ENCODE measurements around the gene OR1E2. TPM values are rescaled to one million over a fixed set of nuclear protein-coding genes. Genes with fewer than 3 reads are reported as not detected.

OR1E2 gene
- total RNA-seq, 1 experiment from 2014 or later = not detected

- POLR2A ChIA-PET (ENCODE audit: unreplicated experiment) = no interaction called here
- H3K27me3 ChIP-seq (ENCODE audit: insufficient read depth, low read depth) = peaks cover 99% of the 10 kb centered on the region
- no peaks in the 10 kb centered on the region for H3K79me2 ChIP-seq (ENCODE audit: low read depth)
- BruUV-seq (replicated peaks) = no TSS peak
- H3K27ac ChIP-seq = no peak within 1 kb of the TSS
- H3K36me3 ChIP-seq (ENCODE audit: low read depth) = no peaks in the 10 kb centered on the region
- no peaks in the 10 kb centered on the region for H3K4me1 ChIP-seq (replicated peaks; ENCODE audit: insufficient read depth)
- no peaks in the 10 kb centered on the region for H3F3A ChIP-seq (ENCODE audit: insufficient read depth, low read depth)
- no peak within 1 kb of the TSS for H3K4me3 ChIP-seq
- no peaks in the 10 kb centered on the region for H4K20me1 ChIP-seq (ENCODE audit: insufficient read depth)
- CTCF ChIA-PET = no interaction called here
- intact Hi-C loops (cut with micrococcal nuclease; ENCODE audit: unreplicated experiment) = no loop called here
- TF ChIP-seq EZH2 (IDR thresholded peaks at IDR 0.05; ENCODE audit: low read depth) (no peak), CTCF (conservative IDR thresholded peaks at IDR 0.05) (no peak)
- H3K4me2 ChIP-seq = peak within 1 kb of the TSS; percentile 41
- no peaks in the 10 kb centered on the region for H3K9me2 ChIP-seq (ENCODE audit: insufficient read depth)
- no peak within 1 kb of the TSS for H2AFZ ChIP-seq
- no peaks in the 10 kb centered on the region for H3K9me3 ChIP-seq (ENCODE audit: insufficient read depth, low read depth)
- DNase-seq = no peak
Observed at GRCh38 chr17:3475812-3476610, 42.4 kb upstream of the OR1E2 start, which contains the start of gene ASPA. Gene ASPA, plus strand, starts transcription at chr17:3475997. Its CDS starts 163 bp downstream, at chr17:3476160.

- Histone ChIP-seq H3K4me2 (no peak overlapping the region), H3F3A (ENCODE audit: insufficient read depth, low read depth) (no peaks in the 10 kb centered on the region), H3K9me3 (ENCODE audit: insufficient read depth, low read depth) (no peaks in the 10 kb centered on the region), H3K27ac (no peak overlapping the region), H2AFZ (no peak overlapping the region), H4K20me1 (ENCODE audit: insufficient read depth) (no peaks in the 10 kb centered on the region), H3K79me2 (ENCODE audit: low read depth) (no peaks in the 10 kb centered on the region), H3K4me1 (replicated peaks; ENCODE audit: insufficient read depth) (no peaks in the 10 kb centered on the region), H3K36me3 (ENCODE audit: low read depth) (no peaks in the 10 kb centered on the region), H3K4me3 (no peak overlapping the region), H3K9me2 (ENCODE audit: insufficient read depth) (no peaks in the 10 kb centered on the region), H3K27me3 (ENCODE audit: insufficient read depth, low read depth) (peaks cover 99% of the 10 kb centered on the region)
- no peak for TF ChIP-seq CTCF (conservative IDR thresholded peaks at IDR 0.05)
- TF ChIP-seq EZH2 (IDR thresholded peaks at IDR 0.05; ENCODE audit: low read depth) = no peak
- DNase-seq = no peak
- no TSS peak for BruUV-seq (replicated peaks)
- CTCF ChIA-PET = no interaction called here
- POLR2A ChIA-PET (ENCODE audit: unreplicated experiment) = no interaction called here
- intact Hi-C loops (cut with micrococcal nuclease; ENCODE audit: unreplicated experiment) = no loop called here
Observed at GRCh38 chr17:3475251-3475685, 41.6 kb upstream of the OR1E2 start.

- POLR2A ChIA-PET (ENCODE audit: unreplicated experiment) = no interaction called here
- Histone ChIP-seq H3K9me2 (ENCODE audit: insufficient read depth) (no peaks in the 10 kb centered on the region), H3K27ac (no peak overlapping the region), H2AFZ (no peak overlapping the region), H3F3A (ENCODE audit: insufficient read depth, low read depth) (no peaks in the 10 kb centered on the region), H3K79me2 (ENCODE audit: low read depth) (no peaks in the 10 kb centered on the region), H3K9me3 (ENCODE audit: insufficient read depth, low read depth) (no peaks in the 10 kb centered on the region), H3K27me3 (ENCODE audit: insufficient read depth, low read depth) (peaks cover 99% of the 10 kb centered on the region), H3K36me3 (ENCODE audit: low read depth) (no peaks in the 10 kb centered on the region), H3K4me2 (no peak overlapping the region), H4K20me1 (ENCODE audit: insufficient read depth) (no peaks in the 10 kb centered on the region), H3K4me3 (no peak overlapping the region), H3K4me1 (replicated peaks; ENCODE audit: insufficient read depth) (no peaks in the 10 kb centered on the region)
- CTCF ChIA-PET = no interaction called here
- intact Hi-C loops (cut with micrococcal nuclease; ENCODE audit: unreplicated experiment) = no loop called here
- no peak for DNase-seq
- BruUV-seq (replicated peaks) = no TSS peak
- TF ChIP-seq EZH2 (IDR thresholded peaks at IDR 0.05; ENCODE audit: low read depth) (no peak), CTCF (conservative IDR thresholded peaks at IDR 0.05) (no peak)
Observed at GRCh38 chr17:3474212-3474611, 40.6 kb upstream of the OR1E2 start.
